Activated B cell treated with CpG ODN at 0.5 μM for 24 hours (primary cell): Measurements from ENCODE around the gene TSC1. TPM values are rescaled to one million over a fixed set of nuclear protein-coding genes. Genes with fewer than 3 reads are reported as not detected.

ENCODE experiments used
- ATAC-seq: fragments of 200-7000 bp; cut with Tn5 transposase; one replicate; pipeline ENCODE4 v1.10.0; 2021; ENCODE audit warnings: low read depth, mild to moderate bottlenecking, moderate library complexity
- CTCF ChIA-PET: fragments of 350-600 bp; sonication (Branson Sonifier 250); formaldehyde crosslinking; loops from one replicate; lab custom pipeline; 2021; ENCODE audit warnings: antibody characterized with exemption; lab: Charles Lee
- POLR2A ChIA-PET: fragments of 350-600 bp; sonication (Branson Sonifier 250); formaldehyde crosslinking; loops from one replicate; lab custom pipeline; 2021; ENCODE audit warnings: antibody characterized with exemption; lab: Charles Lee
- DNase-seq: peaks from one replicate; pipeline ENCODE4 v3.0.0; 2022
- H3K27ac Mint-ChIP-seq: one replicate; pipeline ENCODE4 v1.8.0; 2020; ENCODE audit warnings: mixed read lengths
- H3K27me3 Mint-ChIP-seq: one replicate; pipeline ENCODE4 v1.8.0; 2021; ENCODE audit warnings: mixed read lengths
- H3K36me3 Mint-ChIP-seq: one replicate; pipeline ENCODE4 v1.8.0; 2021; ENCODE audit warnings: low read depth, mixed read lengths
- H3K4me1 Mint-ChIP-seq: one replicate; pipeline ENCODE4 v1.8.0; 2021; ENCODE audit warnings: mixed read lengths
- H3K4me3 Mint-ChIP-seq: one replicate; pipeline ENCODE4 v1.8.0; 2020; ENCODE audit warnings: mild to moderate bottlenecking, mixed read lengths
- H3K9me3 Mint-ChIP-seq: one replicate; pipeline ENCODE4 v1.8.0; 2020; ENCODE audit warnings: mixed read lengths
- intact Hi-C: fragments of 100-400 bp; cut with micrococcal nuclease; formaldehyde crosslinking; loops from one replicate; pipeline ENCODE4 v1.15.1; 2024
- total RNA-seq: library from RNA; stranded (reverse); gene quantifications from 2 replicates; pipeline ENCODE4 v1.2.3, GENCODE V29; 2022
- TF ChIP-seq, protein P1 (sequence below): fragments of 200-600 bp; IDR thresholded peaks from one replicate; pipeline ENCODE4 v1.8.0; 2022; ENCODE audit warnings: antibody characterized with exemption, mild to moderate bottlenecking

The TSC1 gene
- total RNA-seq, 1 donor from 2014 or later, result 61.4 TPM

DNA sequence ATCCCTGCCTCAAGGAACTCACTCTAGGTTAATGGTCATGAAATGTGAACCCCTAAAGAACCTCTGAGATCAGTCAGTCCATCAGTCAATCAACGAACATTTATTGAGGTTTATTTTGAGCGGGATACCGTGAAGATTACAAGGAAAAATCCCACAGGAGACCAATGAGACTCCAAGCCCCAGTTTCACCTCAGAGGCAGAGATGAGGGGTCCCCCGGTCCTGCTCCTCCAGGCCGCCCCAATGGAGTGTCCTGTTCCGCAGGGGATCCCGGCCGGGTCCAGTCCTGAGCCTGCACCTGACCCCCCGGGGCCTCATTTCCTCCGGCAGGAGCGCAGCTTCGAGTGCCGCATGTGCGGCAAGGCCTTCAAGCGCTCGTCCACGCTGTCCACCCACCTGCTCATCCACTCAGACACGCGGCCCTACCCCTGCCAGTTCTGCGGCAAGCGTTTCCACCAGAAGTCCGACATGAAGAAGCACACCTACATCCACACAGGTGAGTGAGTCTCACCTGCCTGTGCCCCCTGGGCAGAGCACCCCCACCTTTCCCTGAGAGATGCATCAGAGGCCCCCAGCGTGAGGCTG lies 45.1 kb upstream of the TSC1 start:
- Mint-ChIP-seq H3K9me3 (no peaks in the 10 kb centered on the region), H3K27me3 (peaks cover 35% of the 10 kb centered on the region), H3K27ac (no peak overlapping the region), H3K4me3 (no peak overlapping the region), H3K36me3 (no peaks in the 10 kb centered on the region), H3K4me1 (peaks cover 8% of the 10 kb centered on the region)
- CTCF ChIA-PET, result no interaction called here
- DNase-seq, result no peak
- intact Hi-C loops, result no loop called here
- POLR2A ChIA-PET, result no interaction called here
- TF ChIP-seq, protein P1, sequence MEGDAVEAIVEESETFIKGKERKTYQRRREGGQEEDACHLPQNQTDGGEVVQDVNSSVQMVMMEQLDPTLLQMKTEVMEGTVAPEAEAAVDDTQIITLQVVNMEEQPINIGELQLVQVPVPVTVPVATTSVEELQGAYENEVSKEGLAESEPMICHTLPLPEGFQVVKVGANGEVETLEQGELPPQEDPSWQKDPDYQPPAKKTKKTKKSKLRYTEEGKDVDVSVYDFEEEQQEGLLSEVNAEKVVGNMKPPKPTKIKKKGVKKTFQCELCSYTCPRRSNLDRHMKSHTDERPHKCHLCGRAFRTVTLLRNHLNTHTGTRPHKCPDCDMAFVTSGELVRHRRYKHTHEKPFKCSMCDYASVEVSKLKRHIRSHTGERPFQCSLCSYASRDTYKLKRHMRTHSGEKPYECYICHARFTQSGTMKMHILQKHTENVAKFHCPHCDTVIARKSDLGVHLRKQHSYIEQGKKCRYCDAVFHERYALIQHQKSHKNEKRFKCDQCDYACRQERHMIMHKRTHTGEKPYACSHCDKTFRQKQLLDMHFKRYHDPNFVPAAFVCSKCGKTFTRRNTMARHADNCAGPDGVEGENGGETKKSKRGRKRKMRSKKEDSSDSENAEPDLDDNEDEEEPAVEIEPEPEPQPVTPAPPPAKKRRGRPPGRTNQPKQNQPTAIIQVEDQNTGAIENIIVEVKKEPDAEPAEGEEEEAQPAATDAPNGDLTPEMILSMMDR, result no peak
- ATAC-seq, result no peak

- no peak for DNase-seq
- ChIA-PET CTCF (no interaction called here), POLR2A (no interaction called here)
- Mint-ChIP-seq H3K4me3 (no peak overlapping the region), H3K36me3 (no peaks in the 10 kb centered on the region), H3K9me3 (no peaks in the 10 kb centered on the region), H3K27ac (no peak overlapping the region), H3K4me1 (peaks cover 4% of the 10 kb centered on the region), H3K27me3 (peaks cover 32% of the 10 kb centered on the region)
- intact Hi-C loops, result no loop called here
- no peak for ATAC-seq
- TF ChIP-seq, protein P1, result no peak
Observed at GRCh38 chr9:132989014-132989310, 44.5 kb upstream of the TSC1 start.

DNA sequence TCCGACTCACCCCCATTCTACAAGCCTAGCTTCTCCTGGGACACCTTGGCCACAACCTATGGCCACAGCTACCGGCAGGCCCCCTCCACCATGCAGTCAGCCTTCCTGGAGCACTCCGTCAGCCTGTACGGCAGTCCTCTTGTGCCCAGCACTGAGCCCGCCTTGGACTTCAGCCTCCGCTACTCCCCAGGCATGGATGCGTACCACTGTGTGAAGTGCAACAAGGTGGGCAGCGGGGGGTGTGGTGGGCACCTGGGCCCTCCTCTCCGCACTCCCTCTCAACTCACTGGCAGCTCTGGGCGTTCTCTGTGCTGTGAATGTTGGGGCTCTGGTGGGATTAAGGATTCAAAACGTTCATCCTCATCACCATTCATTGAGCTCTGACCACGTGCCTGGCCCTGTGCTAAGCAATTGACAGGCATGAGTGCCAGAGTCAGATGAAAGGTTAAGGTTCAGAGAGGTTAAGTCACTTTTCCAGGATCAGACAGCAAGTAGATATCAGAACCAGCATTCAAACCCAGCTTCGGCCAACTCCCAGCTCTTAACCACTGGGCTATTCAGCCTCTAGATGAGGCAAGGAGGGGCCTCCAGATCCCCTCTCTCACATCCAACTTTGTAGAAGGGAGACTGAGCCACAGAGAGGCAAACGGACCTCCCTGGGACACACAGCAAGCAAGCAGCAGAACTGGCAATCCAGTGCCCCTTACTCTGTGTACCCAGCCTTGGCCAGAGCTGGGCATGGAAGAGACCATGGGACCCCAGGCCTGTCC lies 44.0 kb upstream of the TSC1 start:
- Mint-ChIP-seq H3K27ac (no peak overlapping the region), H3K36me3 (no peaks in the 10 kb centered on the region), H3K27me3 (peaks cover 29% of the 10 kb centered on the region), H3K4me1 (peaks cover 4% of the 10 kb centered on the region), H3K9me3 (no peaks in the 10 kb centered on the region), H3K4me3 (no peak overlapping the region)
- no peak for ATAC-seq
- no peak for DNase-seq
- intact Hi-C loops, result no loop called here
- ChIA-PET CTCF (no interaction called here), POLR2A (no interaction called here)
- TF ChIP-seq, protein P1, result no peak

DNA sequence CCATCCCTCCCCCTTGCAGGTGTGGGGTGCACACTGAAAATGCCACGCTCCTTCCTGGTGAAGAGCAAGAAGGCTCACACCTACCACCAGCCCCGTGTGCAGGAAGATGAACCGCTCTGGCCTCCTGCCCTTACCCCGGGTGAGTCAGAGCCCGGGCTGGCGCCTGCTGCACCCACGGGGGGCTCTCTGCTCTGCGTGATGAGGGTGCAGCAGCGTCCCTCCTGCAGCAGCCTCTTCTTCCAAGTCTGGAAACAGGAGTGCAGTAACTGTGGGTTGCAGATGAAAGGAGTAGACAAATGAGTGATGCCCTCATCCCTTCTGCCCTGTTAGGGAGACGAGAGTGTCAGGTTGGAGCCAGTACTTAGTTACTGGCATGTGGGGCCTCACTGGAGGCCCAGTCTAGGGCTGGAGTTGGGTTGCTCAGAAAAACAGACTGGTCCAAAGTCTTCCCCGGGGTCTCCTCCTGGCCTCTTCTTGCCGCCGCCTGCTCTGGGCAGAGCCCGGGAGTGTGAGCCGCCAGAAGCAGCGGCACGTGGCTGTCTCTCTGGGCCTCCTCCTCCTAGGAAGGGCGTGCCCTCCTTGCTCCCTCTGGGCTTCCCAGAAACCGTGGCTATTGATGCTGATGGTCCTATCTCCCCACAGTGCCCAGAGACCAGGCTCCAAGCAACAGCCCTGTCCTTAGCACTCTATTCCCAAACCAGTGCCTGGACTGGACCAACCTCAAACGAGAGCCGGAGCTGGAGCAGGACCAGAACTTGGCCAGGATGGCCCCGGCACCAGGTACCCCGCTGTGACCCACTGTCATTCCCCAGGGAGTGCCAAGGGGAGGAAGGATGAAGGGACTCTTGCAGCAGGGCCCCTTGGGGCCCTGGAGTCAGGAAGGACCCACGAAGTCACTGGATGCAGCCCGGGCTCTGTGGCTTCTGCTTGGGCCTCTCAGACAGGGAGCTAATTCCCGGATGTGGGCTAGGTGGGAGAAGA lies 42.5 kb upstream of the TSC1 start:
- Mint-ChIP-seq H3K9me3 (no peaks in the 10 kb centered on the region), H3K4me1 (peaks cover 10% of the 10 kb centered on the region), H3K27me3 (peaks cover 23% of the 10 kb centered on the region), H3K36me3 (no peaks in the 10 kb centered on the region), H3K27ac (no peak overlapping the region), H3K4me3 (no peak overlapping the region)
- ATAC-seq (no peak), DNase-seq (no peak)
- POLR2A ChIA-PET, result no interaction called here
- CTCF ChIA-PET, result no interaction called here
- intact Hi-C loops, result no loop called here
- TF ChIP-seq, protein P1, result no peak

DNA sequence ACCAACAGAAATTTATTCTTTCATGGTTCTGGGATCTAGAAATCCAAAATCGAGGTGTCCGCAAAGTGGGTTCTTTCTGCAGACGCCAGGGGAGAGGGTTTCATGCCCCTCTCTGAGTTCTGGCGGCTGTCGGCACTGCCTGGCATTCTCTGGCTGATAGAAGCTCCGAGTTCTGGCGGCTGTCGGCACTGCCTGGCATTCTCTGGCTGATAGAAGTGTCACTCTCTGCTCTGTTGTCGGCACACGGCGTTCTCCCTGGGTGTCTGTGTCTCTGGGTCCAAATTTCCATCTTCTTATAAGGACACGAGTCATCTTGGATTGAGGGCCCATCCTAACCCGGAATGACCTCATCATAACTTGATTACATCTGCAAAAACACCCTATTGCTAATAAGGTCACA lies 41.7 kb upstream of the TSC1 start:
- TF ChIP-seq, protein P1, result no peak
- H3K4me1 Mint-ChIP-seq, result peaks cover 7% of the 10 kb centered on the region
- no peaks in the 10 kb centered on the region for H3K9me3 Mint-ChIP-seq
- intact Hi-C loops, result no loop called here
- no peaks in the 10 kb centered on the region for H3K36me3 Mint-ChIP-seq
- H3K27ac Mint-ChIP-seq, result no peak overlapping the region
- peaks cover 26% of the 10 kb centered on the region for H3K27me3 Mint-ChIP-seq
- ATAC-seq (no peak), DNase-seq (no peak)
- ChIA-PET POLR2A (no interaction called here), CTCF (no interaction called here)
- no peak overlapping the region for H3K4me3 Mint-ChIP-seq
